Measurements from ENCODE around the gene SLC25A1.

SLC25A1 gene

GRCh38 chr22:19178657-19179496 is at the start of gene SLC25A1:
Gene SLC25A1, minus strand, starts transcription at chr22:19178736. Its CDS starts 63 bp downstream, at chr22:19178673.
- no peak for DNase-seq (ENCODE audit: low read depth)
- peak within 1 kb of the TSS; percentile 56 for H3K4me3 ChIP-seq (ENCODE audit: low read length)
- TF ChIP-seq CTCF (conservative IDR thresholded peaks at IDR 0.05; ENCODE audit: low read depth, low read length) = no peak

GRCh38 chr22:19228179-19228578 is 49.6 kb upstream of the SLC25A1 start:
- no peak for DNase-seq (ENCODE audit: low read depth)
- no peak for TF ChIP-seq CTCF (conservative IDR thresholded peaks at IDR 0.05; ENCODE audit: low read depth, low read length)
- H3K4me3 ChIP-seq (ENCODE audit: low read length) = no peak overlapping the region

GRCh38 chr22:19226428-19226827 is 47.9 kb upstream of the SLC25A1 start:
- no peak for DNase-seq (ENCODE audit: low read depth)
- no peak overlapping the region for H3K4me3 ChIP-seq (ENCODE audit: low read length)
- TF ChIP-seq CTCF (conservative IDR thresholded peaks at IDR 0.05; ENCODE audit: low read depth, low read length) = no peak

- TF ChIP-seq CTCF (conservative IDR thresholded peaks at IDR 0.05; ENCODE audit: low read depth, low read length) = no peak
- no peak overlapping the region for H3K4me3 ChIP-seq (ENCODE audit: low read length)
- DNase-seq (ENCODE audit: low read depth) = no peak
These were observed 47.0 kb upstream of the SLC25A1 start for GRCh38 chr22:19225560-19225959.

- no peak for TF ChIP-seq CTCF (conservative IDR thresholded peaks at IDR 0.05; ENCODE audit: low read depth, low read length)
- H3K4me3 ChIP-seq (ENCODE audit: low read length) = no peak overlapping the region
- DNase-seq (ENCODE audit: low read depth) = no peak
These were observed 46.4 kb upstream of the SLC25A1 start for GRCh38 chr22:19224985-19225384.

GRCh38 chr22:19224557-19224956 is 46.0 kb upstream of the SLC25A1 start:
- no peak for DNase-seq (ENCODE audit: low read depth)
- no peak for TF ChIP-seq CTCF (conservative IDR thresholded peaks at IDR 0.05; ENCODE audit: low read depth, low read length)

GRCh38 chr22:19223617-19224016 is 45.1 kb upstream of the SLC25A1 start:
- DNase-seq (ENCODE audit: low read depth) = no peak
- TF ChIP-seq CTCF (conservative IDR thresholded peaks at IDR 0.05; ENCODE audit: low read depth, low read length) = no peak
- no peak overlapping the region for H3K4me3 ChIP-seq (ENCODE audit: low read length)

More at GRCh38 chr22:19224557-19224956, 46.0 kb upstream of the SLC25A1 start:
- no peak overlapping the region for H3K4me3 ChIP-seq (ENCODE audit: low read length)

Data from retinal pigment epithelial cell (primary cell).